Neuron (in vitro differentiated cells): ENCODE data around the gene LOC128125822.
"Not testable (repeated sequence)": the region's sequence is repeated elsewhere in the genome, so short reads cannot be mapped to it uniquely, and the experiment has no call there.

ENCODE experiments used
- H2AFZ ChIP-seq: one replicate; pipeline ENCODE4 v1.6.1; 2013; ENCODE audit warnings: low read depth, mild to moderate bottlenecking, inconsistent platforms, low read length, moderate library complexity
- H3K27me3 ChIP-seq: one replicate; pipeline ENCODE4 v1.6.1; 2013; ENCODE audit warnings: low read length; ENCODE audit not compliant: insufficient read depth
- H3K36me3 ChIP-seq: one replicate; pipeline ENCODE4 v1.6.1; 2013; ENCODE audit warnings: low read length; ENCODE audit not compliant: insufficient read depth
- H3K4me1 ChIP-seq: one replicate; pipeline ENCODE4 v1.6.1; 2013; ENCODE audit warnings: low read length; ENCODE audit not compliant: insufficient read depth
- H3K4me3 ChIP-seq: 2 replicates; pipeline ENCODE4 v1.5.1; 2013; ENCODE audit warnings: mild to moderate bottlenecking, low read length, moderate library complexity
- H3K9me3 ChIP-seq: one replicate; pipeline ENCODE4 v1.6.1; 2013; ENCODE audit warnings: low read length

LOC128125822 gene

GRCh38 chr6:63572044-63572746 is at the start of gene LOC128125822, which contains the start of gene PTP4A1:
Gene LOC128125822 (plus strand): TSS chr6:63572480.
Gene PTP4A1 (plus strand): TSS chr6:63572480. CDS start chr6:63576881, 4,401 bp downstream.
- H3K27me3 ChIP-seq, result no peaks in the 10 kb centered on the region
- peak within 1 kb of the TSS; percentile 91 for H3K4me3 ChIP-seq
- H3K4me1 ChIP-seq, result peaks cover 28% of the 10 kb centered on the region
- H3K9me3 ChIP-seq, result peaks cover under 1% of the 10 kb centered on the region
- H3K36me3 ChIP-seq, result peaks cover 10% of the 10 kb centered on the region
- H2AFZ ChIP-seq, result peak within 1 kb of the TSS; percentile 46

DNA sequence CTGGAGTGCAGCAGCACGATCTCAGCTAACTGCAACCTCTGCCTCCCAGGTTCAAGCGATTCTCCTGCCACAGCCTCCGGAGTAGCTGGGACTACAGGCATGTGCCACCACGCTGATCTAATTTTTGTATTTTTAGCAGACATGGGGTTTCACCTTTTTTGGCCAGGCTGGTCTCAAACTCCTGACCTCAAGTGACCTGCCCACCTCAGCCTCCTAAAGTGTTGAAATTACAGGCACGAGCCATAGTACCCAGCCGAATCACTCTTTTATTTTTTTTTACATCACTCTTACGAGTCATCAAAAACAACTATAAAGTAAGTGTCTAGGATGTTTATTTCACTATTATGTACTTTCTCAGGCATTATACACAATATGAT is 49.4 kb upstream of the LOC128125822 start:
- H3K9me3 ChIP-seq, H3K27me3 ChIP-seq, H3K36me3 ChIP-seq, H3K4me1 ChIP-seq, H3K4me3 ChIP-seq, H2AFZ ChIP-seq: not testable (repeated sequence)

DNA sequence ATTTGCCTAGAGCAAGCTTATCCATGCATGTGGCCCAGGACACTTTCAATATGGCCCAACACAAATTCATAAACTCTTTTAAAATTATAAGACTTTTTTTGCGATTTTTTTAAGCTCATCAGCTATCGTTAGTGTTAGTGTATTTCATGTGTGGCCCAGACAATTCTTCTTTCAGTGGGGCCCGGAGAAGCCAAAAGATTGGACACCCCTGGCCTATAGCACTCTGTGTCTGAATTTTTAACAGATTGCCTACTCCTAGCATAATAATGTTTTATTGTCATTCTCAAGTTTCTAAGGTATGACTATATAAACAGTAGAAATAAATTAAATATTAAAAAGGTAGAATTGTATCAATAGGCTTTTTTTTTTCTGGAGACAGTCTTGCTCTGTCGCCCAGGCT is 48.6 kb upstream of the LOC128125822 start:
- Histone ChIP-seq H2AFZ (no peak overlapping the region), H3K27me3 (no peaks in the 10 kb centered on the region), H3K36me3 (no peaks in the 10 kb centered on the region), H3K4me3 (no peak overlapping the region), H3K4me1 (no peaks in the 10 kb centered on the region), H3K9me3 (no peaks in the 10 kb centered on the region)

GRCh38 chr6:63525186-63525878 is 46.9 kb upstream of the LOC128125822 start:
- no peak overlapping the region for H2AFZ ChIP-seq
- no peak overlapping the region for H3K4me3 ChIP-seq
- no peaks in the 10 kb centered on the region for H3K9me3 ChIP-seq
- H3K4me1 ChIP-seq, result no peaks in the 10 kb centered on the region
- no peaks in the 10 kb centered on the region for H3K36me3 ChIP-seq
- H3K27me3 ChIP-seq, result no peaks in the 10 kb centered on the region

DNA sequence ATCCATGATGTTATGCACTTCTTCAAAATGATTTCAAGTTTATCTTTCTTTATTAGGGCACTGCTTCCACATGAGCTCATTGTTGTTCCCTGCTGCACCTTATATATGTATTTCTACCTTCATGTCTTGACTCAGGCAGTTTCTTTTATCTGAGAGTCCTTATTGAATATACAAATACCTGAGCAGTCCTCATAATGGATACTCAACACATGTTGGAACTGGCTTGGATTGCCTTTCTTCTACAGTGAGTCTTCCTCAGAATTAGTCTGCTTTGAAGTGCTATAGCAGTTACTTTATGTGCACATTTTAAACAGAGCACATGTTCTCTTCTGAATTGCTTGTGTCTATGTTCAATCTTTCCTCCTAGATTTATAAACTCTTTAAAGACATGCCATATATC is 45.3 kb upstream of the LOC128125822 start:
- Histone ChIP-seq H3K36me3 (no peaks in the 10 kb centered on the region), H2AFZ (no peak overlapping the region), H3K9me3 (no peaks in the 10 kb centered on the region), H3K4me1 (no peaks in the 10 kb centered on the region), H3K4me3 (no peak overlapping the region), H3K27me3 (no peaks in the 10 kb centered on the region)

GRCh38 chr6:63527658-63528514 is 44.4 kb upstream of the LOC128125822 start:
- no peak overlapping the region for H2AFZ ChIP-seq
- no peaks in the 10 kb centered on the region for H3K27me3 ChIP-seq
- H3K36me3 ChIP-seq, result no peaks in the 10 kb centered on the region
- no peak overlapping the region for H3K4me3 ChIP-seq
- no peaks in the 10 kb centered on the region for H3K4me1 ChIP-seq
- no peaks in the 10 kb centered on the region for H3K9me3 ChIP-seq

- Histone ChIP-seq H2AFZ (no peak overlapping the region), H3K36me3 (no peaks in the 10 kb centered on the region), H3K27me3 (no peaks in the 10 kb centered on the region), H3K9me3 (no peaks in the 10 kb centered on the region), H3K4me1 (no peaks in the 10 kb centered on the region), H3K4me3 (no peak overlapping the region)
Measured at GRCh38 chr6:63529498-63529897, 42.8 kb upstream of the LOC128125822 start.

- Histone ChIP-seq H2AFZ (no peak overlapping the region), H3K9me3 (no peaks in the 10 kb centered on the region)
Measured at GRCh38 chr6:63530182-63530581, 42.1 kb upstream of the LOC128125822 start.

GRCh38 chr6:63530991-63531390 is 41.3 kb upstream of the LOC128125822 start:
- no peaks in the 10 kb centered on the region for H3K36me3 ChIP-seq
- no peak overlapping the region for H2AFZ ChIP-seq
- no peaks in the 10 kb centered on the region for H3K4me1 ChIP-seq
- no peak overlapping the region for H3K4me3 ChIP-seq
- H3K27me3 ChIP-seq, result no peaks in the 10 kb centered on the region
- H3K9me3 ChIP-seq, result no peaks in the 10 kb centered on the region

More at GRCh38 chr6:63530182-63530581, 42.1 kb upstream of the LOC128125822 start:
- Histone ChIP-seq H3K36me3 (no peaks in the 10 kb centered on the region), H3K4me1 (no peaks in the 10 kb centered on the region), H3K27me3 (no peaks in the 10 kb centered on the region), H3K4me3 (no peak overlapping the region)

GRCh38 chr6:63533026-63533425 is 39.3 kb upstream of the LOC128125822 start:
- Histone ChIP-seq H3K36me3 (no peaks in the 10 kb centered on the region), H3K27me3 (no peaks in the 10 kb centered on the region), H3K9me3 (no peaks in the 10 kb centered on the region), H2AFZ (no peak overlapping the region), H3K4me3 (no peak overlapping the region), H3K4me1 (no peaks in the 10 kb centered on the region)

DNA sequence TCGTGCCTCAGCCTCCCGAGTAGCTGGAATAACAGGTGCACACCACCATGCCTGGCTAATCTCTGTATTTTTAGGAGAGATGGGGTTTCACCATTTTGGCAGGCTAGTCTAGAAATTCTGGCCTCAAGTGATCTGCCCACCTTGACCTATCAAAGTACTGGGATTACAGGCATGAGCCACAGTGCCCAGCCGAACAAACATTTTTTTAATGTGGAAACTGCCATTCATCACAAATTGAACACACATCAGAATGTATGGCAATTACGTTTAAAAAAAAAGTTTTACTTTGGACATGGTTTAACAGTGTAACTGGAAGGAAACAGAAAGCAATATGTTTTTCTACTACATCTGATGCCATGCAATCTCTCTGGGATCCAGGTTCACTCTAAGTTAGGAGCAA is 38.3 kb upstream of the LOC128125822 start:
- H3K27me3 ChIP-seq, result no peaks in the 10 kb centered on the region
- H2AFZ ChIP-seq, result no peak overlapping the region
- H3K4me3 ChIP-seq, result no peak overlapping the region
- no peaks in the 10 kb centered on the region for H3K4me1 ChIP-seq
- H3K36me3 ChIP-seq, result no peaks in the 10 kb centered on the region
- no peaks in the 10 kb centered on the region for H3K9me3 ChIP-seq

- H2AFZ ChIP-seq, result no peak overlapping the region
- H3K9me3 ChIP-seq, result no peaks in the 10 kb centered on the region
- no peaks in the 10 kb centered on the region for H3K27me3 ChIP-seq
- H3K4me1 ChIP-seq, result no peaks in the 10 kb centered on the region
- no peaks in the 10 kb centered on the region for H3K36me3 ChIP-seq
- no peak overlapping the region for H3K4me3 ChIP-seq
Measured at GRCh38 chr6:63537201-63537958, 34.9 kb upstream of the LOC128125822 start.
